GM23248 (cell line): ENCODE measurements around the gene NSG2. TPM values are rescaled to one million over a fixed set of nuclear protein-coding genes. Genes with fewer than 3 reads are reported as not detected.

Experiments
- DNase-seq: peaks from one replicate; pipeline ENCODE4 v3.0.0-alpha.2; 2015
- H2AFZ ChIP-seq: fragments of 200-600 bp; sonication (generic); 2 replicates; pipeline ENCODE4 v1.6.1; 2016; ENCODE audit warnings: antibody characterized with exemption
- H3F3A ChIP-seq: fragments of 200-600 bp; sonication (generic); 2 replicates; pipeline ENCODE4 v1.6.1; 2016; ENCODE audit warnings: mild to moderate bottlenecking, antibody characterized with exemption, mixed run types; ENCODE audit not compliant: insufficient read depth
- H3K27ac ChIP-seq: fragments of 200-600 bp; sonication (generic); 2 replicates; pipeline ENCODE4 v1.5.1; 2016; ENCODE audit warnings: mild to moderate bottlenecking
- H3K27me3 ChIP-seq: fragments of 200-600 bp; sonication (generic); replicated peaks from 2 replicates; pipeline ENCODE4 v1.6.1; 2016; ENCODE audit warnings: mild to moderate bottlenecking; ENCODE audit not compliant: insufficient read depth
- H3K36me3 ChIP-seq: fragments of 200-600 bp; sonication (generic); 2 replicates; pipeline ENCODE4 v1.6.1; 2016; ENCODE audit warnings: low read depth, mild to moderate bottlenecking
- H3K4me1 ChIP-seq: fragments of 200-600 bp; sonication (generic); 2 replicates; pipeline ENCODE4 v1.6.1; 2016; ENCODE audit warnings: mild to moderate bottlenecking; ENCODE audit not compliant: insufficient read depth
- H3K4me2 ChIP-seq: fragments of 200-600 bp; sonication (generic); one replicate; pipeline ENCODE4 v1.6.1; 2016; ENCODE audit warnings: mild to moderate bottlenecking; ENCODE audit not compliant: unreplicated experiment
- H3K4me3 ChIP-seq: fragments of 200-600 bp; sonication (generic); 2 replicates; pipeline ENCODE4 v1.5.1; 2016; ENCODE audit warnings: mild to moderate bottlenecking
- H3K79me2 ChIP-seq: fragments of 200-600 bp; sonication (generic); 2 replicates; pipeline ENCODE4 v1.6.1; 2016; ENCODE audit warnings: mild to moderate bottlenecking; ENCODE audit not compliant: insufficient read depth
- H3K9ac ChIP-seq: fragments of 200-600 bp; sonication (generic); 2 replicates; pipeline ENCODE4 v1.6.1; 2016; ENCODE audit warnings: mild to moderate bottlenecking
- H3K9me2 ChIP-seq: fragments of 200-600 bp; sonication (generic); 2 replicates; pipeline ENCODE4 v1.6.1; 2016; ENCODE audit warnings: mixed run types, mild to moderate bottlenecking, moderate library complexity; ENCODE audit not compliant: insufficient read depth
- H3K9me3 ChIP-seq: fragments of 200-600 bp; sonication (generic); one replicate; pipeline ENCODE4 v1.6.1; 2017; ENCODE audit warnings: low read depth
- H4K20me1 ChIP-seq: fragments of 200-600 bp; sonication (generic); 2 replicates; pipeline ENCODE4 v1.6.0; 2016; ENCODE audit not compliant: insufficient read depth
- EZH2 ChIP-seq: fragments of 200-600 bp; sonication (generic); IDR thresholded peaks from 2 replicates; pipeline ENCODE4 v1.6.1; 2018; ENCODE audit warnings: antibody characterized with exemption, mild to moderate bottlenecking; ENCODE audit not compliant: insufficient read depth, poor library complexity, severe bottlenecking
- EZH2phosphoT487 ChIP-seq: fragments of 200-600 bp; sonication (generic); IDR thresholded peaks from 2 replicates; pipeline ENCODE4 v1.6.1; 2018; ENCODE audit warnings: antibody characterized with exemption, moderate library complexity, mild to moderate bottlenecking, low read depth; ENCODE audit not compliant: insufficient read depth
- WGBS, 2 experiments: methylation state at CpG; one replicate each; pipeline ENCODE4 v1.1.6; 2015 to 2017; ENCODE audit warnings: low lambda C conversion rate in 2 of 2, low coverage in 1 of 2; ENCODE audit errors: missing lambda C conversion rate in 2 of 2; 5-methylcytosine and 5-hydroxymethylcytosine counted together
- in situ Hi-C: fragments of 300-500 bp; cut with MboI; formaldehyde crosslinking; loops from 2 replicates; pipeline ENCODE4 v1.15.0; 2020
- polyA plus RNA-seq: library from polyadenylated mRNA; unstranded; fragments of >200 nt; fragmentation: Nextera tagmentation; extraction: Ambion mirVana; gene quantifications from 2 replicates; pipeline ENCODE4 v1.2.1, GENCODE V29; 2016
- total RNA-seq: library from RNA; depleted of rRNA; stranded (reverse); fragments of >200 nt; shearing (Covaris generic); gene quantifications from 2 replicates; pipeline ENCODE4 v1.2.3, GENCODE V29; 2014; rRNA removed

NSG2 gene
- total RNA-seq (not detected in 2 replicates), polyA plus RNA-seq (not detected in 2 replicates)

- Histone ChIP-seq H3K36me3 (no peaks in the 10 kb centered on the region), H3K9me3 (no peaks in the 10 kb centered on the region), H3K9me2 (no peaks in the 10 kb centered on the region), H3K9ac (no peak within 1 kb of the TSS), H3F3A (no peaks in the 10 kb centered on the region), H3K4me2 (no peak within 1 kb of the TSS), H3K4me1 (no peaks in the 10 kb centered on the region), H3K79me2 (no peaks in the 10 kb centered on the region), H3K27me3 (no peaks in the 10 kb centered on the region), H3K27ac (no peak within 1 kb of the TSS), H4K20me1 (no peaks in the 10 kb centered on the region), H3K4me3 (no peak within 1 kb of the TSS), H2AFZ (no peak within 1 kb of the TSS)
- no peak for TF ChIP-seq EZH2
- no peak for TF ChIP-seq EZH2phosphoT487
- 2 to 5% methylated on average over 17 of the region's 17 CpGs for WGBS, 2 experiments
- peak; percentile 82 for DNase-seq
- in situ Hi-C loops, result no loop called here
Observed at GRCh38 chr5:174045470-174046025, at the start of gene NSG2. NSG2 (plus strand) TSS chr5:174045706; CDS start chr5:174046756, 1,050 bp downstream.

- TF ChIP-seq EZH2phosphoT487 (no peak), EZH2 (no peak)
- H3K9ac ChIP-seq, result no peak overlapping the region
- in situ Hi-C loops, result no loop called here
- H2AFZ ChIP-seq, result no peak overlapping the region
- H4K20me1 ChIP-seq, result no peaks in the 10 kb centered on the region
- no peak for DNase-seq
- H3K4me3 ChIP-seq, result no peak overlapping the region
- no peaks in the 10 kb centered on the region for H3K4me1 ChIP-seq
- no peaks in the 10 kb centered on the region for H3K9me3 ChIP-seq
- no peaks in the 10 kb centered on the region for H3F3A ChIP-seq
- no peaks in the 10 kb centered on the region for H3K9me2 ChIP-seq
- H3K27me3 ChIP-seq, result peaks cover 6% of the 10 kb centered on the region; the same call in 1 of the 2 replicates
- 29 to 30% methylated on average over 4 of the region's 4 CpGs for WGBS, 2 experiments
- H3K36me3 ChIP-seq, result no peaks in the 10 kb centered on the region
- H3K27ac ChIP-seq, result no peak overlapping the region
- no peaks in the 10 kb centered on the region for H3K79me2 ChIP-seq
- no peak overlapping the region for H3K4me2 ChIP-seq
Observed at GRCh38 chr5:173997331-173997730, 48.2 kb upstream of the NSG2 start.

GRCh38 chr5:173998531-173998930 lies 47.0 kb upstream of the NSG2 start:
- WGBS, 2 experiments, result 12 to 16% methylated on average over 4 of the region's 4 CpGs
- no peaks in the 10 kb centered on the region for H3K36me3 ChIP-seq

GRCh38 chr5:174000076-174000475 lies 45.4 kb upstream of the NSG2 start:
- Histone ChIP-seq H3K9me2 (no peaks in the 10 kb centered on the region), H3F3A (no peaks in the 10 kb centered on the region), H3K4me1 (no peaks in the 10 kb centered on the region), H2AFZ (no peak overlapping the region), H3K27me3 (peaks cover 12% of the 10 kb centered on the region; the same call in 1 of the 2 replicates), H3K9ac (no peak overlapping the region), H4K20me1 (no peaks in the 10 kb centered on the region), H3K79me2 (no peaks in the 10 kb centered on the region), H3K4me2 (no peak overlapping the region), H3K9me3 (no peaks in the 10 kb centered on the region), H3K4me3 (no peak overlapping the region), H3K36me3 (no peaks in the 10 kb centered on the region), H3K27ac (no peak overlapping the region)
- 40 to 49% methylated on average over 4 of the region's 4 CpGs for WGBS, 2 experiments
- in situ Hi-C loops, result no loop called here
- peak; percentile 10 for DNase-seq
- TF ChIP-seq EZH2 (no peak), EZH2phosphoT487 (no peak)

More at GRCh38 chr5:173998531-173998930, 47.0 kb upstream of the NSG2 start:
- Histone ChIP-seq H3K4me3 (no peak overlapping the region), H3F3A (no peaks in the 10 kb centered on the region), H3K4me2 (no peak overlapping the region), H3K9me2 (no peaks in the 10 kb centered on the region), H2AFZ (no peak overlapping the region), H3K4me1 (no peaks in the 10 kb centered on the region), H3K9me3 (no peaks in the 10 kb centered on the region), H3K27ac (no peak overlapping the region), H3K9ac (no peak overlapping the region), H4K20me1 (no peaks in the 10 kb centered on the region), H3K79me2 (no peaks in the 10 kb centered on the region), H3K27me3 (peaks cover 12% of the 10 kb centered on the region; the same call in 1 of the 2 replicates)
- TF ChIP-seq EZH2 (no peak), EZH2phosphoT487 (no peak)
- in situ Hi-C loops, result no loop called here
- DNase-seq, result peak; percentile 23
